CD4-positive, alpha-beta T cell treated with Interleukin-6 for 4 hours (primary cell): ENCODE measurements around the gene DNAH1.

Source experiments
- DNase-seq: peaks from one replicate; pipeline ENCODE4 v3.0.0-alpha.2; 2020; ENCODE audit warnings: mixed read lengths

Gene DNAH1

GRCh38 chr3:52406791-52407510 is 90.8 kb downstream of the DNAH1 start:
- no peak for DNase-seq

GRCh38 chr3:52407779-52408178 is 91.7 kb downstream of the DNAH1 start:
- DNase-seq = no peak

GRCh38 chr3:52408466-52408865 is 92.3 kb downstream of the DNAH1 start:
- DNase-seq = no peak

GRCh38 chr3:52415800-52416199 is 99.7 kb downstream of the DNAH1 start:
- no peak for DNase-seq

- no peak for DNase-seq
Observed at GRCh38 chr3:52420388-52420787, 104.3 kb downstream of the DNAH1 start.

- no peak for DNase-seq
Observed at GRCh38 chr3:52422669-52423068, 106.5 kb downstream of the DNAH1 start.

- no peak for DNase-seq
Observed at GRCh38 chr3:52423173-52423572, 107.1 kb downstream of the DNAH1 start.

- peak; percentile 44 for DNase-seq
Observed at GRCh38 chr3:52428151-52429005, 112.3 kb downstream of the DNAH1 start.

GRCh38 chr3:52429031-52429430 is 112.9 kb downstream of the DNAH1 start:
- DNase-seq = no peak

GRCh38 chr3:52429779-52430415 is 113.8 kb downstream of the DNAH1 start:
- DNase-seq = no peak

- DNase-seq = no peak
Observed at GRCh38 chr3:52430416-52430810, 114.3 kb downstream of the DNAH1 start.

- no peak for DNase-seq
Observed at GRCh38 chr3:52431459-52432223, 115.5 kb downstream of the DNAH1 start.

- no peak for DNase-seq
Observed at GRCh38 chr3:52432225-52432624, 116.1 kb downstream of the DNAH1 start.

GRCh38 chr3:52432691-52433141 is 116.6 kb downstream of the DNAH1 start:
- no peak for DNase-seq

- DNase-seq = no peak
Observed at GRCh38 chr3:52433328-52433995, 117.3 kb downstream of the DNAH1 start.

GRCh38 chr3:52433996-52434479 is 117.9 kb downstream of the DNAH1 start:
- DNase-seq = no peak

GRCh38 chr3:52434491-52435115 is 118.5 kb downstream of the DNAH1 start:
- no peak for DNase-seq

- DNase-seq = no peak
Observed at GRCh38 chr3:52435246-52436101, 119.4 kb downstream of the DNAH1 start.

GRCh38 chr3:52436500-52437149 is 120.5 kb downstream of the DNAH1 start:
- DNase-seq = no peak
